Measurements from ENCODE around the gene TARDBP.

GRCh38 chr1:10968411-10968826 is 44.0 kb upstream of the TARDBP start:
- TF ChIP-seq CTCF (IDR thresholded peaks at IDR 0.05) (no peak), POLR2A (IDR thresholded peaks at IDR 0.05) (no peak)
